HEK293 (cell line): ENCODE results near the gene USP31.

Experiments
- SP3 ChIP-seq: fragments of 450-650 bp; formaldehyde crosslinking; IDR thresholded peaks from 2 replicates; pipeline ENCODE4 v1.5.1; 2016; ENCODE audit warnings: missing biosample characterization, missing genetic modification characterization
- ZNF174 ChIP-seq: fragments of 450-650 bp; formaldehyde crosslinking; IDR thresholded peaks from 2 replicates; pipeline ENCODE4 v1.5.0; 2017; ENCODE audit warnings: missing biosample characterization, mild to moderate bottlenecking, missing genetic modification characterization
- ZNF549 ChIP-seq: fragments of 450-650 bp; IDR thresholded peaks from 2 replicates; pipeline ENCODE4 v1.5.1; 2018; ENCODE audit warnings: missing biosample characterization, missing genetic modification characterization, mild to moderate bottlenecking, inconsistent platforms, moderate library complexity
- ZNF561 ChIP-seq: fragments of 450-650 bp; IDR thresholded peaks from 2 replicates; pipeline ENCODE4 v1.5.1; 2018; ENCODE audit warnings: missing biosample characterization, missing genetic modification characterization, borderline replicate concordance
- ZNF768 ChIP-seq: fragments of 450-650 bp; formaldehyde crosslinking; IDR thresholded peaks from 2 replicates; pipeline ENCODE4 v1.5.1; 2018; ENCODE audit warnings: missing biosample characterization, mild to moderate bottlenecking, missing genetic modification characterization
- ZXDB ChIP-seq: fragments of 450-650 bp; formaldehyde crosslinking; IDR thresholded peaks from 2 replicates; pipeline ENCODE4 v1.5.1; 2016; ENCODE audit warnings: missing biosample characterization, missing genetic modification characterization
- TF ChIP-seq, protein P1 (sequence below): fragments of 450-650 bp; formaldehyde crosslinking; IDR thresholded peaks from 2 replicates; pipeline ENCODE4 v1.5.1; 2016; ENCODE audit warnings: missing biosample characterization, missing genetic modification characterization

DNA sequence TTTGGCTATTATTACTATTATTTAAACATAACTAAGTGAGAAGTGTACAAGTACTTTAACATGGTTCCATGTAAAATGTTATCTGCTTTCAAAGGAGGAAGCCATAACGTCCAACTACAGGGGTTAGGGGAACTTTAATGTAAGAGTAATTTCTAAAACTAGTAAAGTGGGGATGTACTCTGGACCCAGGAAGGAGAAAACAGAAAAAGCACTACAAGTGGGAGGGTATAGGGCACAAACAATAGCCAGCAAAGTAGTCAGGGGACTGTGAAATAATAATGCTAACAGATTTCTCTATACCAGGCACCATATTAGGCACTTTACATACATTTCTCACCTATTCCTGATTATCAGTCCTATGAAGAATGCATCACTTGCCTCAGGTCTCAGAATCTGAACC, 19.6 kb downstream of the USP31 start:
- TF ChIP-seq ZNF549 (tag by site-specific recombination) (no peak), ZNF561 (no peak), ZNF768 (no peak), ZNF174 (tag by site-specific recombination) (no peak), SP3 (tag by site-specific recombination) (no peak), ZXDB (tag by site-specific recombination) (no peak)
- TF ChIP-seq, protein P1, sequence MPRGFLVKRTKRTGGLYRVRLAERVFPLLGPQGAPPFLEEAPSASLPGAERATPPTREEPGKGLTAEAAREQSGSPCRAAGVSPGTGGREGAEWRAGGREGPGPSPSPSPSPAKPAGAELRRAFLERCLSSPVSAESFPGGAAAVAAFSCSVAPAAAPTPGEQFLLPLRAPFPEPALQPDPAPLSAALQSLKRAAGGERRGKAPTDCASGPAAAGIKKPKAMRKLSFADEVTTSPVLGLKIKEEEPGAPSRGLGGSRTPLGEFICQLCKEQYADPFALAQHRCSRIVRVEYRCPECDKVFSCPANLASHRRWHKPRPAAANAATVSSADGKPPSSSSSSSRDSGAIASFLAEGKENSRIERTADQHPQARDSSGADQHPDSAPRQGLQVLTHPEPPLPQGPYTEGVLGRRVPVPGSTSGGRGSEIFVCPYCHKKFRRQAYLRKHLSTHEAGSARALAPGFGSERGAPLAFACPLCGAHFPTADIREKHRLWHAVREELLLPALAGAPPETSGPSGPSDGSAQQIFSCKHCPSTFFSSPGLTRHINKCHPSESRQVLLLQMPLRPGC (tag by site-specific recombination): no peak
